Middle frontal gyrus (tissue), 1 donor: ENCODE data around the gene FBXL20.

Experiments
- DNase-seq: peaks from one replicate; pipeline ENCODE4 v3.0.0-alpha.2; 2015; ENCODE audit warnings: low spot score; ENCODE audit errors: extremely low spot score

The FBXL20 gene

GRCh38 chr17:39225959-39226683 lies 175.3 kb downstream of the FBXL20 start:
- no peak for DNase-seq

GRCh38 chr17:39225308-39225958 lies 176.0 kb downstream of the FBXL20 start, which contains the start of gene STAC2:
TSS of gene STAC2 (minus strand) at chr17:39225945. CDS start at chr17:39225502, 443 bp downstream.
- DNase-seq: no peak

- DNase-seq: no peak
Measured at GRCh38 chr17:39224778-39225307, 176.6 kb downstream of the FBXL20 start.

- DNase-seq: no peak
Measured at GRCh38 chr17:39223907-39224777, 177.3 kb downstream of the FBXL20 start.

GRCh38 chr17:39222866-39223834 lies 178.3 kb downstream of the FBXL20 start:
- no peak for DNase-seq

- DNase-seq: no peak
Measured at GRCh38 chr17:39222151-39222550, 179.3 kb downstream of the FBXL20 start.

- DNase-seq: no peak
Measured at GRCh38 chr17:39221572-39221971, 179.9 kb downstream of the FBXL20 start.

- DNase-seq: no peak
Measured at GRCh38 chr17:39219647-39220154, 181.7 kb downstream of the FBXL20 start.

- no peak for DNase-seq
Measured at GRCh38 chr17:39218906-39219305, 182.5 kb downstream of the FBXL20 start.

- no peak for DNase-seq
Measured at GRCh38 chr17:39217734-39218369, 183.6 kb downstream of the FBXL20 start.

- DNase-seq: no peak
Measured at GRCh38 chr17:39213852-39214251, 187.6 kb downstream of the FBXL20 start.

- DNase-seq: no peak
Measured at GRCh38 chr17:39212841-39213480, 188.5 kb downstream of the FBXL20 start.

- no peak for DNase-seq
Measured at GRCh38 chr17:39212195-39212810, 189.1 kb downstream of the FBXL20 start.

GRCh38 chr17:39210093-39210434 lies 191.4 kb downstream of the FBXL20 start:
- no peak for DNase-seq

- DNase-seq: peak; percentile 16
Measured at GRCh38 chr17:39209317-39210092, 191.9 kb downstream of the FBXL20 start.

GRCh38 chr17:39208893-39209292 lies 192.5 kb downstream of the FBXL20 start:
- DNase-seq: no peak

- peak; percentile 66 for DNase-seq
Measured at GRCh38 chr17:39208136-39208535, 193.3 kb downstream of the FBXL20 start.

- DNase-seq: no peak
Measured at GRCh38 chr17:39205112-39205526, 196.3 kb downstream of the FBXL20 start.
